Measurements from ENCODE around the gene OVAAL. TPM values are rescaled to one million over a fixed set of nuclear protein-coding genes. Genes with fewer than 3 reads are reported as not detected.
"Not testable (repeated sequence)": the region's sequence is repeated elsewhere in the genome, so short reads cannot be mapped to it uniquely, and the experiment has no call there.

Gene OVAAL
- total RNA-seq, 2 donors from 2014 or later, result 0.70 to 2.0 TPM

DNA sequence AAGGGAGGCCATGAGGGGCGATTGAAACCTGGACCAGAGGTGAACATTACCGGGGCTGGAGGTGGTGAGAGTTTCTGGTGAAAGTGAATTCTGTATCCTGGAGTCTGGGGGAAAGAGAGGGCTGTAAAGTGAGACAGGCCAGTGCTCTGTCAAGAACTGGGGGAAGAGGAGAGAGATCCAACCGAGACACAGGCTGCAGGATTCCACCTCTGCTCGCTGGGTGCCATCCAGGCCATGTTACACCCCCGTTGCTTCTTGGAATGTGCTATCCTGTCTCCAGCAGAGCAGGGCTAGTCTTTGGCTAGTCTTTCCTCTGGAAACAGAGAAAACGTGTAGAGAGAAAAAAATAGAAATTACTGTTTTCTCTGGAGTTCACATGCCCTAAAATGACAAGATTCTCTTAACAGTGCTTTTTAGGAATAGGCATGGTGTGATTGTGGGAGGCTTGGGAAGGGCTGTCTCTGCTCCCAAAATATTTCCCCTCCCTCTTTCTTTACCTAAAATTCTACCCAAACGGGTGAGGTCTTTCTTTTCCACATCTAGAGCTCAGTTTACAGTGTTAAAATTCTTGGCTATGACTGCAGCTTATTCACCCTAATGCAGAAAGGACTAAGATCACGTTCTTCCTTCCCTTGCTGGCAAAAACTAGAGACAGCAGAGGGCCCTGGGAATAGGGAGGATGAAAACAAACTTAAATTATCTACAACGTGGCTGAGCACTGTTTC, 16.5 kb upstream of the OVAAL start:
- no peak for DNase-seq (ENCODE audit: low spot score)
- peak overlapping the region; percentile 75 to 86 for H3K27ac ChIP-seq
- H3K36me3 ChIP-seq, result no peaks in the 10 kb centered on the region
- H3K9me3 ChIP-seq, result no peaks in the 10 kb centered on the region
- TF ChIP-seq, protein P1, sequence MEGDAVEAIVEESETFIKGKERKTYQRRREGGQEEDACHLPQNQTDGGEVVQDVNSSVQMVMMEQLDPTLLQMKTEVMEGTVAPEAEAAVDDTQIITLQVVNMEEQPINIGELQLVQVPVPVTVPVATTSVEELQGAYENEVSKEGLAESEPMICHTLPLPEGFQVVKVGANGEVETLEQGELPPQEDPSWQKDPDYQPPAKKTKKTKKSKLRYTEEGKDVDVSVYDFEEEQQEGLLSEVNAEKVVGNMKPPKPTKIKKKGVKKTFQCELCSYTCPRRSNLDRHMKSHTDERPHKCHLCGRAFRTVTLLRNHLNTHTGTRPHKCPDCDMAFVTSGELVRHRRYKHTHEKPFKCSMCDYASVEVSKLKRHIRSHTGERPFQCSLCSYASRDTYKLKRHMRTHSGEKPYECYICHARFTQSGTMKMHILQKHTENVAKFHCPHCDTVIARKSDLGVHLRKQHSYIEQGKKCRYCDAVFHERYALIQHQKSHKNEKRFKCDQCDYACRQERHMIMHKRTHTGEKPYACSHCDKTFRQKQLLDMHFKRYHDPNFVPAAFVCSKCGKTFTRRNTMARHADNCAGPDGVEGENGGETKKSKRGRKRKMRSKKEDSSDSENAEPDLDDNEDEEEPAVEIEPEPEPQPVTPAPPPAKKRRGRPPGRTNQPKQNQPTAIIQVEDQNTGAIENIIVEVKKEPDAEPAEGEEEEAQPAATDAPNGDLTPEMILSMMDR (IDR thresholded peaks at IDR 0.05), result no peak
- no peak overlapping the region for H3K4me3 ChIP-seq
- peaks cover 0 to 54% of the 10 kb centered on the region in 2 donors for H3K4me1 ChIP-seq
- H3K27me3 ChIP-seq, result no peaks in the 10 kb centered on the region

DNA sequence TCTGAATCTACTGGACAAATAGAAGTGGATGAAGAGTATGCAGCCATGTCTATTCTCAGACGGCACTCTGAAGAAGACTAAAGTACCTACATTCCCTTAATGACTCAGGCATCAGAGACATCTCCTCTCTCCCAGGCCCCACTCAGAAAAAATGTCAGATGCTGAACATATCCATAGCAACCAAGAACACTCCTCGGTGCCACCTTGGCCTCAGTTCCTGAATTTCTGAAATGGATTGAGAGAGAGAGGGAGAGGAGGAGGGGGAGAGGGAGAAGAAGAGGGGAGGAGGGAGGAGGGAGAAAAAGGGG, 16.0 kb upstream of the OVAAL start:
- Histone ChIP-seq H3K36me3 (no peaks in the 10 kb centered on the region), H3K27ac (peak overlapping the region; percentile 75 to 86), H3K27me3 (no peaks in the 10 kb centered on the region), H3K4me1 (peaks cover 0 to 57% of the 10 kb centered on the region in 2 donors), H3K4me3 (no peak overlapping the region), H3K9me3 (no peaks in the 10 kb centered on the region)
- DNase-seq (ENCODE audit: low spot score), result no peak
- TF ChIP-seq, protein P1 (IDR thresholded peaks at IDR 0.05), result no peak

DNA sequence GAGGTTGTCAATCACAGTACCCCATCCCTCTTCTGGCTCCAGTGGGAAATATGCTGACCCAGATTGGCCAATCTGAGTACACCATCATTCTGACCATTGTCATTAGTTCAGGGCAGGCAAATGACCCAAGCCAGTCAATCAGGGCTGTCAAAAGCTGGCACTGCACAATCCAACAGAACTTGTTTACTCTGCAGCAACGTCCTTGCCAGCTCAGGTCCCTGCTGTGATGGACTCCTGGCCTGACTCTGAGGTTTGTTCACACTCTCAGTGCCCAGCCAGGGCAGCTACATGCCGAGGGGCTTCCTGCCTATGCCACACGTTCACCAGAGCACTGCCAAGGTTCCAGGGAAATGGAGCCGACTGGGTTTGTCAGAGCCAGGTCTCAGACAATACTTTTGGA, 14.7 kb upstream of the OVAAL start:
- DNase-seq (ENCODE audit: low spot score), result no peak
- no peak overlapping the region for H3K4me3 ChIP-seq
- H3K27me3 ChIP-seq, result no peaks in the 10 kb centered on the region
- H3K4me1 ChIP-seq, result peaks cover 0 to 54% of the 10 kb centered on the region in 2 donors
- TF ChIP-seq, protein P1 (IDR thresholded peaks at IDR 0.05), result no peak
- no peak overlapping the region for H3K27ac ChIP-seq
- H3K36me3 ChIP-seq, result no peaks in the 10 kb centered on the region
- H3K9me3 ChIP-seq, result no peaks in the 10 kb centered on the region

DNA sequence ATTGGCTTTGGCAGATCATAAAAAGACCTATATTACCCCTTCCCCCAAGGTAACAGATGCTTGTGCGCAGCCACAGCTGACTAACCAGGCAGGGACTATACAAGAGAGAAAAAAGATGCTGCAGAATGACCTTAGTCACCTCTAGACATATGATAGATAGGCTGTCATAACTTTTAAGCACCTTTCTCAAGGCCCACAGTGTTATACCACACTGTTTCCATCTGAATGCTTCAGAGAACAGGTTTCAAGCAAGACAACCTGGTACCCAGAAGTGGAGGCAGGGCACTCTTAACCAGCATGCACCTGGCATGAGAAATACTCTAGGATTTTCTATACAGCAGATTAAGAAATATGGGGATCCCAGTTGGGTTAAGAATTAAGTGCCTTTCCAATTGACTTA, 12.8 kb upstream of the OVAAL start:
- no peak for DNase-seq (ENCODE audit: low spot score)
- Histone ChIP-seq H3K4me3 (no peak overlapping the region), H3K9me3 (no peaks in the 10 kb centered on the region), H3K27ac (no peak overlapping the region), H3K27me3 (no peaks in the 10 kb centered on the region), H3K4me1 (peaks cover 0 to 37% of the 10 kb centered on the region in 2 donors), H3K36me3 (no peaks in the 10 kb centered on the region)
- TF ChIP-seq, protein P1 (IDR thresholded peaks at IDR 0.05), result no peak

DNA sequence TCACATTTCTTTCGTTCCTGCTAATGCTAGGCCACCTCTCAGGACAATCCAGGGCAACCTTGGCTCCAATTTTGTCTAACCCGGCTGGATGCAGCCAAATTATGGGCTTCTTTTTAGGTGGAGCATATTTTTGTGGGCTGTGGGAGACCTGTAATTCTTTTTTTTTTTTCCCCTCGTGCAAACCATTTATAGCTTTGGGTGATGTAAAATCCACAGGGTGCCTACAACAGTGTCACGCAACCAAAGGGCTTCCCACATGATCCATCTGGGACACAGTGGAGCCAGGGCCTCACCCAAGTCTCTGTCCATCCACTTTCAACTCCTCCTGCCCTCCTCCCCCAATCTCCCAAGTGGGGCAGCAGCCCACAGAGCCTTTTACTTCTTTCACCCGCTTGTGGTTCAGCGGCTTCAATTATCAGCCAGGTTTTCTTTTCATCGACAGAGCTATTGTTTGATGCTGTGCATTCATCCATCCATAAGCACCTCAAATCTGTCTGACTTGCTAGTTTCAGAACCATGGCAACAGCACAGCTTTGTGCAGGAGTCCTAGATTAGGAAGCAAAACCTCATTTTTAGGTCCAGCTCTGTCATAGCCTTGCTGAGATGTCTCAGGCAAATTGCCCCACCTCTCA, 10.0 kb upstream of the OVAAL start:
- Histone ChIP-seq H3K4me3 (no peak overlapping the region), H3K27ac (peak overlapping the region in 1 of 2 donors; percentile 68), H3K36me3 (no peaks in the 10 kb centered on the region), H3K9me3 (no peaks in the 10 kb centered on the region), H3K4me1 (peaks cover 0 to 22% of the 10 kb centered on the region in 2 donors), H3K27me3 (no peaks in the 10 kb centered on the region)
- no peak for DNase-seq (ENCODE audit: low spot score)
- TF ChIP-seq, protein P1 (IDR thresholded peaks at IDR 0.05), result no peak

DNA sequence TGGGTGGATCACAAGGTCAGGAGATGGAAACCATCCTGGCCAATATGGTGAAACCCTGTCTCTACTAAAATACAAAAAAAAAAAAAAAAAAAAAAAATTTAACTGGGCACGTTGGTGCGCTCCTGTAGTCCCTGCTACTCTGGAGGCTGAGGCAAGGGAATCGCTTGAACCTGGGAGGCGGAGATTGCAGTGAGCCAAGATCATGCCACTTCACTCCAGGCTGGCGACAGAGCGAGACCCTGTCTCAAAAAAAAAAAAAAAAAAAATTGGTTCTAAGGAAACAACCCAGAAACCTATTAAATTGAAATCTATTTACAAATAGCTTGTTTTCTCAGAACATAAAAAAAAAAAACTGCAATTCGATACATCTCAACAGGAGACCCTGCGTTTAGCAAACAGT, 9.0 kb upstream of the OVAAL start:
- not testable (repeated sequence) for H3K36me3 ChIP-seq; H3K4me3 ChIP-seq; H3K27ac ChIP-seq; H3K9me3 ChIP-seq; DNase-seq (ENCODE audit: low spot score); H3K27me3 ChIP-seq
- H3K4me1 ChIP-seq, result peaks cover 0 to 22% of the 10 kb centered on the region in 2 donors

Measured in right atrium auricular region (tissue), 2 donors.